Astrocyte (in vitro differentiated cells and primary cell): ENCODE results near the gene ALDH1A2. TPM values are rescaled to one million over a fixed set of nuclear protein-coding genes. Genes with fewer than 3 reads are reported as not detected.

Source experiments
- DNase-seq: peaks from one replicate; pipeline ENCODE4 v3.0.0-alpha.2; 2010; ENCODE audit warnings: low read depth
- FAIRE-seq: peaks from 2 replicates; lab custom pipeline; 2011; peaks lifted over from hg19 to GRCh38; lab: Jason Lieb, UNC
- H2AFZ ChIP-seq: 2 replicates; pipeline ENCODE4 v1.6.0; 2012; ENCODE audit warnings: low read depth, low read length, inconsistent platforms
- H3K27ac ChIP-seq: 2 replicates; pipeline ENCODE4 v1.5.1; 2011; ENCODE audit warnings: low read depth, low read length, inconsistent platforms
- H3K27me3 ChIP-seq: 2 replicates; pipeline ENCODE4 v1.6.0; 2011; ENCODE audit warnings: low read length, inconsistent platforms; ENCODE audit not compliant: insufficient read depth
- H3K36me3 ChIP-seq: 2 replicates; pipeline ENCODE4 v1.5.1; 2011; ENCODE audit warnings: low read length, inconsistent platforms; ENCODE audit not compliant: insufficient read depth
- H3K4me1 ChIP-seq: 2 replicates; pipeline ENCODE4 v1.5.1; 2011; ENCODE audit warnings: low read length, inconsistent platforms; ENCODE audit not compliant: insufficient read depth
- H3K4me2 ChIP-seq: 2 replicates; pipeline ENCODE4 v1.6.0; 2012; ENCODE audit warnings: low read length, inconsistent platforms
- H3K4me3 ChIP-seq: 2 replicates; pipeline ENCODE4 v1.5.1; 2011; ENCODE audit warnings: low read depth, mild to moderate bottlenecking, low read length, inconsistent platforms; ENCODE audit not compliant: insufficient read depth
- H3K79me2 ChIP-seq: 2 replicates; pipeline ENCODE4 v1.6.0; 2012; ENCODE audit warnings: mild to moderate bottlenecking, low read length, inconsistent platforms; ENCODE audit not compliant: insufficient read depth
- H3K9ac ChIP-seq: 2 replicates; pipeline ENCODE4 v1.6.0; 2012; ENCODE audit warnings: mild to moderate bottlenecking, low read length, inconsistent platforms
- H3K9me3 ChIP-seq: 2 replicates; pipeline ENCODE4 v1.5.1; 2012; ENCODE audit warnings: low read depth, mild to moderate bottlenecking, low read length, inconsistent platforms; ENCODE audit not compliant: insufficient read depth
- H4K20me1 ChIP-seq: 2 replicates; pipeline ENCODE4 v1.6.0; 2012; ENCODE audit warnings: low read length, inconsistent platforms; ENCODE audit not compliant: insufficient read depth
- H3K27ac Mint-ChIP-seq: one replicate; pipeline ENCODE4 v1.8.0; 2021; ENCODE audit warnings: mild to moderate bottlenecking, mixed read lengths; ENCODE audit not compliant: unreplicated experiment
- H3K27me3 Mint-ChIP-seq: one replicate; pipeline ENCODE4 v1.8.0; 2021; ENCODE audit warnings: low read depth, mixed read lengths; ENCODE audit not compliant: unreplicated experiment
- H3K36me3 Mint-ChIP-seq: one replicate; pipeline ENCODE4 v1.8.0; 2021; ENCODE audit warnings: low read depth, mixed read lengths; ENCODE audit not compliant: unreplicated experiment
- H3K4me1 Mint-ChIP-seq: one replicate; pipeline ENCODE4 v1.8.0; 2021; ENCODE audit warnings: low read depth, mixed read lengths; ENCODE audit not compliant: unreplicated experiment
- H3K4me3 Mint-ChIP-seq: one replicate; pipeline ENCODE4 v1.8.0; 2021; ENCODE audit warnings: mild to moderate bottlenecking, moderate library complexity, mixed read lengths; ENCODE audit not compliant: unreplicated experiment
- H3K9me3 Mint-ChIP-seq: one replicate; pipeline ENCODE4 v1.8.0; 2021; ENCODE audit warnings: mild to moderate bottlenecking, mixed read lengths; ENCODE audit not compliant: unreplicated experiment
- EZH2 ChIP-seq: IDR thresholded peaks from 2 replicates; pipeline ENCODE4 v1.6.1; 2012; ENCODE audit warnings: mild to moderate bottlenecking, low read length, inconsistent platforms; ENCODE audit not compliant: insufficient read depth
- total RNA-seq: library from RNA; stranded (reverse); gene quantifications from 2 replicates; pipeline ENCODE4 v1.2.1, GENCODE V29; 2021
- TF ChIP-seq, protein P1 (sequence below): IDR thresholded peaks from 2 replicates; pipeline ENCODE4 v1.5.1; 2011; ENCODE audit warnings: low read depth, mild to moderate bottlenecking, inconsistent platforms, low read length, moderate library complexity; ENCODE audit not compliant: insufficient read depth

Gene ALDH1A2
- total RNA-seq, 1 donor from 2014 or later = 0.98 TPM

DNA sequence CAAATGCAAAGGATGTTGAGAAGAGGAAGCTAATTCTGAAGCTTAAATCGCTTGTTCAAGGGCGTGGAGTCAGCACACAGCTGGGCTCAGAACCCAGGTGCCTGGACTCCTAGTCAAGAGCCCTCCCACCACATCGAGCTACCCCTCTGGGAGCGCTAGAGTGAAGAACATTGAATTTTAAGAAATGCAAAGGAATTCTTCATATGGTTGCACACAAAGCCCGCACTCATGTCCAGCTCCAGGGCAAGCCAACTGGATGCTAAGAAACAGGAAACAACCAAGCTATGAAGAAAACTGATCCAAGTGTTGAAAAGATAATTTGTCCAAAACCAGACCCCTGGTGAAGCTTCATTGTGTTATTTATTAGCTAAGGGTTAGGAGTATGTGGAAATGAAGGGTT, 122.3 kb downstream of the ALDH1A2 start:
- no peaks in the 10 kb centered on the region for H4K20me1 ChIP-seq
- H3K4me1 Mint-ChIP-seq = peaks cover 3% of the 10 kb centered on the region
- FAIRE-seq (no peak), DNase-seq (no peak)
- H3K9ac ChIP-seq = no peak overlapping the region
- no peaks in the 10 kb centered on the region for H3K36me3 Mint-ChIP-seq
- peaks cover 2% of the 10 kb centered on the region for H3K27me3 Mint-ChIP-seq
- H3K4me1 ChIP-seq = no peaks in the 10 kb centered on the region
- H3K27ac Mint-ChIP-seq = no peak overlapping the region
- H3K27ac ChIP-seq = no peak overlapping the region
- no peaks in the 10 kb centered on the region for H3K36me3 ChIP-seq
- no peaks in the 10 kb centered on the region for H3K9me3 Mint-ChIP-seq
- TF ChIP-seq, protein P1, sequence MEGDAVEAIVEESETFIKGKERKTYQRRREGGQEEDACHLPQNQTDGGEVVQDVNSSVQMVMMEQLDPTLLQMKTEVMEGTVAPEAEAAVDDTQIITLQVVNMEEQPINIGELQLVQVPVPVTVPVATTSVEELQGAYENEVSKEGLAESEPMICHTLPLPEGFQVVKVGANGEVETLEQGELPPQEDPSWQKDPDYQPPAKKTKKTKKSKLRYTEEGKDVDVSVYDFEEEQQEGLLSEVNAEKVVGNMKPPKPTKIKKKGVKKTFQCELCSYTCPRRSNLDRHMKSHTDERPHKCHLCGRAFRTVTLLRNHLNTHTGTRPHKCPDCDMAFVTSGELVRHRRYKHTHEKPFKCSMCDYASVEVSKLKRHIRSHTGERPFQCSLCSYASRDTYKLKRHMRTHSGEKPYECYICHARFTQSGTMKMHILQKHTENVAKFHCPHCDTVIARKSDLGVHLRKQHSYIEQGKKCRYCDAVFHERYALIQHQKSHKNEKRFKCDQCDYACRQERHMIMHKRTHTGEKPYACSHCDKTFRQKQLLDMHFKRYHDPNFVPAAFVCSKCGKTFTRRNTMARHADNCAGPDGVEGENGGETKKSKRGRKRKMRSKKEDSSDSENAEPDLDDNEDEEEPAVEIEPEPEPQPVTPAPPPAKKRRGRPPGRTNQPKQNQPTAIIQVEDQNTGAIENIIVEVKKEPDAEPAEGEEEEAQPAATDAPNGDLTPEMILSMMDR = no peak
- no peak for TF ChIP-seq EZH2
- H2AFZ ChIP-seq = no peak overlapping the region
- no peaks in the 10 kb centered on the region for H3K9me3 ChIP-seq
- H3K4me2 ChIP-seq = no peak overlapping the region
- no peak overlapping the region for H3K4me3 Mint-ChIP-seq
- H3K27me3 ChIP-seq = peaks cover 4% of the 10 kb centered on the region
- H3K79me2 ChIP-seq = no peaks in the 10 kb centered on the region
- H3K4me3 ChIP-seq = no peak overlapping the region

DNA sequence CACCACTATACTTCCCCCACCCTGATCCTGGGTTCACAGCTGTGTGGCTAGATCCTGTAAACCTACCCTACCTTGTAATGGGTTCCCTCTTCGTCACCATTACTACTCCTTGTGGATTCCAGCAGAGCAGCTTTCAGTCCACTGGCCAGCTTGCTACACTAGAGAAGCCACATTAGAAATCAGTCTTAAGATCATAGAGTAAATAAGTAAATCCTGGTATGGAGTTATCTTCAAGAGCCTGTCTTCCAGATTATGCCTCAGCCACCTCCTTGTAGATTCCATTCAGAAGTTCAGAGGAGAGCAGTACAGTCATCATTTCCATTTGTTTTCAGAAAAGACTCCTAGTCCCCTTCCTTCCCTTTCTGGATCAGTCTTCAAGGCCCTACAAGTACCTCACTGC, 123.7 kb downstream of the ALDH1A2 start:
- FAIRE-seq (no peak), DNase-seq (no peak)
- H3K9ac ChIP-seq = no peak overlapping the region
- no peak overlapping the region for H3K4me2 ChIP-seq
- no peak overlapping the region for H3K4me3 ChIP-seq
- TF ChIP-seq, protein P1 = no peak
- no peak for TF ChIP-seq EZH2
- no peak overlapping the region for H2AFZ ChIP-seq
- H3K4me3 Mint-ChIP-seq = no peak overlapping the region
- H3K27ac Mint-ChIP-seq = no peak overlapping the region
- no peaks in the 10 kb centered on the region for H3K9me3 ChIP-seq
- H3K36me3 ChIP-seq = no peaks in the 10 kb centered on the region
- H4K20me1 ChIP-seq = no peaks in the 10 kb centered on the region
- no peak overlapping the region for H3K27ac ChIP-seq
- H3K79me2 ChIP-seq = no peaks in the 10 kb centered on the region
- no peaks in the 10 kb centered on the region for H3K4me1 Mint-ChIP-seq
- H3K27me3 Mint-ChIP-seq = peaks cover 4% of the 10 kb centered on the region
- no peaks in the 10 kb centered on the region for H3K4me1 ChIP-seq
- H3K9me3 Mint-ChIP-seq = peaks cover 3% of the 10 kb centered on the region
- H3K36me3 Mint-ChIP-seq = no peaks in the 10 kb centered on the region
- peaks cover 4% of the 10 kb centered on the region for H3K27me3 ChIP-seq

DNA sequence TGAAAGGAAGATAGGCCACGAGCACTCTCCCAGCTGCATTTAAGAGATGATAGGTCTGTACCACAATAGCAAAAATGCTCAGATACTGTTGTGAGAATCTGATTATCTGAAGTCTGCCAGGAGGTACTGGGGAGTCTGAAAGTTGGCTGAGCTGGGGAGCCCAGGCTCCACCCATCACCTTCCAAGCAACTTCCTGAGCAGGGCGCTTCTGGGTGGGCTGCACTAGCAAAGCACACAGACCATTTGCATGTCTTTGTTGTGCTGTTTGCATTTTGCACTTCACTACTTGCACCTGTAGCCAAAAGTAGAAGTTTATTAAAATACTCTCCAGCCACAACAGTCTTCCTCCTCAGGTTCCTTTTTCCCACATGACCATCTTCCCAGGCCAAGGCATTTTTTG, 133.2 kb downstream of the ALDH1A2 start:
- Mint-ChIP-seq H3K4me1 (no peaks in the 10 kb centered on the region), H3K27me3 (peaks cover 15% of the 10 kb centered on the region), H3K27ac (no peak overlapping the region), H3K36me3 (no peaks in the 10 kb centered on the region), H3K9me3 (peaks cover 5% of the 10 kb centered on the region), H3K4me3 (no peak overlapping the region)
- H3K4me1 ChIP-seq = no peaks in the 10 kb centered on the region
- H3K27ac ChIP-seq = no peak overlapping the region
- no peaks in the 10 kb centered on the region for H3K36me3 ChIP-seq
- no peaks in the 10 kb centered on the region for H4K20me1 ChIP-seq
- H3K4me3 ChIP-seq = no peak overlapping the region
- H2AFZ ChIP-seq = no peak overlapping the region
- FAIRE-seq (no peak), DNase-seq (no peak)
- H3K4me2 ChIP-seq = no peak overlapping the region
- peaks cover 2% of the 10 kb centered on the region for H3K27me3 ChIP-seq
- no peak for TF ChIP-seq EZH2
- TF ChIP-seq, protein P1 = no peak
- no peaks in the 10 kb centered on the region for H3K79me2 ChIP-seq
- no peaks in the 10 kb centered on the region for H3K9me3 ChIP-seq
- H3K9ac ChIP-seq = no peak overlapping the region
